Keratinocyte (primary cell): Measurements from ENCODE around the gene VPS13D. TPM values are rescaled to one million over a fixed set of nuclear protein-coding genes. Genes with fewer than 3 reads are reported as not detected.

Experiments used
- DNase-seq: peaks from one replicate; pipeline ENCODE4 v3.0.0-alpha.2; 2011; ENCODE audit warnings: low read depth, missing footprints, low spot score
- FAIRE-seq: peaks from 2 replicates; lab custom pipeline; 2011; peaks lifted over from hg19 to GRCh38; lab: Jason Lieb, UNC
- H2AFZ ChIP-seq: 2 replicates; pipeline ENCODE4 v1.6.0; 2012; ENCODE audit warnings: low read length, control low read depth, inconsistent platforms; ENCODE audit not compliant: control insufficient read depth
- H3K27ac ChIP-seq: 2 replicates; pipeline ENCODE4 v1.5.1; 2011; ENCODE audit warnings: low read length; ENCODE audit not compliant: control insufficient read depth, insufficient read depth
- H3K27me3 ChIP-seq: 3 replicates; pipeline ENCODE4 v1.6.0; 2011; ENCODE audit warnings: low read length; ENCODE audit not compliant: control insufficient read depth, insufficient read depth; ENCODE audit errors: extremely low read depth
- H3K36me3 ChIP-seq, 2 experiments: 2 replicates in 1 of 2; 3 replicates in 1 of 2; pipeline ENCODE4 v1.5.1; 2011; ENCODE audit warnings: low read length in 2 of 2, mild to moderate bottlenecking in 1 of 2; ENCODE audit not compliant: control insufficient read depth in 2 of 2, insufficient read depth in 2 of 2; ENCODE audit errors: extremely low read depth in 1 of 2
- H3K4me1 ChIP-seq: 3 replicates; pipeline ENCODE4 v1.5.1; 2011; ENCODE audit warnings: low read length; ENCODE audit not compliant: control insufficient read depth, insufficient read depth; ENCODE audit errors: extremely low read depth
- H3K4me2 ChIP-seq: 3 replicates; pipeline ENCODE4 v1.6.0; 2011; ENCODE audit warnings: low read depth, low read length; ENCODE audit not compliant: control insufficient read depth, insufficient read depth; ENCODE audit errors: extremely low read depth
- H3K4me3 ChIP-seq, 3 experiments: fragments of 200-600 bp in 1 of 3; sonication (generic) in 1 of 3; 2 replicates in 2 of 3; 3 replicates in 1 of 3; pipeline ENCODE4 v1.5.1; 2011 to 2016; ENCODE audit warnings: low read length in 3 of 3, mild to moderate bottlenecking in 3 of 3, control low read depth in 2 of 3, inconsistent platforms in 1 of 3, low read depth in 1 of 3, mixed read lengths in 1 of 3, mixed run types in 1 of 3, moderate library complexity in 1 of 3; ENCODE audit not compliant: control insufficient read depth in 2 of 3, insufficient read depth in 2 of 3; ENCODE audit errors: extremely low read depth in 1 of 3
- H3K79me2 ChIP-seq: 2 replicates; pipeline ENCODE4 v1.6.0; 2012; ENCODE audit warnings: low read length; ENCODE audit not compliant: control insufficient read depth, insufficient read depth
- H3K9ac ChIP-seq: 3 replicates; pipeline ENCODE4 v1.6.0; 2011; ENCODE audit warnings: low read length; ENCODE audit not compliant: control insufficient read depth, insufficient read depth; ENCODE audit errors: extremely low read depth
- H3K9me1 ChIP-seq: 3 replicates; pipeline ENCODE4 v1.6.0; 2011; ENCODE audit warnings: low read length; ENCODE audit not compliant: control insufficient read depth, insufficient read depth; ENCODE audit errors: extremely low read depth
- H3K9me3 ChIP-seq: 2 replicates; pipeline ENCODE4 v1.5.1; 2012; ENCODE audit warnings: low read depth, low read length; ENCODE audit not compliant: control insufficient read depth
- H4K20me1 ChIP-seq: 3 replicates; pipeline ENCODE4 v1.6.0; 2011; ENCODE audit warnings: low read length; ENCODE audit not compliant: control insufficient read depth, insufficient read depth; ENCODE audit errors: extremely low read depth
- CTCF ChIP-seq, 3 experiments: IDR thresholded peaks in 1 of 3; conservative IDR thresholded peaks in 1 of 3; optimal IDR thresholded peaks in 1 of 3; 2 replicates in 2 of 3; 3 replicates in 1 of 3; pipeline versions ENCODE3 to v1.5.1; 2011; ENCODE audit warnings: low read length in 3 of 3, mild to moderate bottlenecking in 3 of 3, moderate library complexity in 2 of 3, control low read depth in 1 of 3, inconsistent platforms in 1 of 3; ENCODE audit not compliant: insufficient read depth in 2 of 3; ENCODE audit errors: extremely low read depth in 1 of 3
- EZH2 ChIP-seq: IDR thresholded peaks from one replicate; pipeline ENCODE4 v1.6.1; 2012; ENCODE audit warnings: inconsistent platforms, mild to moderate bottlenecking, low read length, moderate library complexity
- dilution Hi-C: fragments of 300-500 bp; cut with MboI; formaldehyde crosslinking; loops from one replicate; pipeline ENCODE4 v1.7.0; 2020; ENCODE audit warnings: low sequenced_read_pairs; ENCODE audit not compliant: extremely low pct_ligation_motif_present
- polyA plus RNA-seq, 5 experiments: library from polyadenylated mRNA; depleted of rRNA in 3 of 5; stranded (reverse) in 3 of 5; stranded (forward) in 1 of 5; unstranded in 1 of 5; fragments of >200 nt; gene quantifications; 1 replicate in 1 of 5; 2 replicates in 3 of 5; 3 replicates in 1 of 5; pipeline versions ENCODE4 v1.2.1 to v1.2.3, GENCODE V29; 2011 to 2012; ENCODE audit warnings: missing spikeins in 2 of 5, low read depth in 1 of 5, low replicate concordance in 1 of 5

VPS13D gene
- polyA plus RNA-seq, 1 donor (not counting 4 experiments of a cell fraction or from before 2014, with no cell fraction given), result 19.0 TPM

- Histone ChIP-seq H3K4me1 (no peaks in the 10 kb centered on the region), H3K4me3 (no peak overlapping the region), H4K20me1 (no peaks in the 10 kb centered on the region), H3K79me2 (no peaks in the 10 kb centered on the region), H3K9me1 (no peaks in the 10 kb centered on the region), H3K27me3 (no peaks in the 10 kb centered on the region), H3K27ac (no peak overlapping the region), H2AFZ (no peak overlapping the region), H3K9ac (no peak overlapping the region), H3K36me3 (peaks cover 16 to 31% of the 10 kb centered on the region in 2 experiments), H3K4me2 (no peak overlapping the region), H3K9me3 (no peaks in the 10 kb centered on the region)
- FAIRE-seq (no peak), DNase-seq (no peak)
- dilution Hi-C loops, result no loop called here
- TF ChIP-seq CTCF (optimal IDR thresholded peaks at IDR 0.05 in 1 of 3, IDR thresholded peaks at IDR 0.05 in 1 of 3, conservative IDR thresholded peaks at IDR 0.05 in 1 of 3; ENCODE audit: extremely low read depth in 1 of 3, insufficient read depth in 2 of 3, low read length in 3 of 3), result no peak
- TF ChIP-seq EZH2, result no peak
Observed at GRCh38 chr1:12358499-12358898, 128.7 kb downstream of the VPS13D start.

- H3K4me2 ChIP-seq, result no peak overlapping the region
- H3K36me3 ChIP-seq, result peaks cover 19 to 29% of the 10 kb centered on the region in 2 experiments
- no peak for TF ChIP-seq CTCF (optimal IDR thresholded peaks at IDR 0.05 in 1 of 3, IDR thresholded peaks at IDR 0.05 in 1 of 3, conservative IDR thresholded peaks at IDR 0.05 in 1 of 3; ENCODE audit: extremely low read depth in 1 of 3, insufficient read depth in 2 of 3, low read length in 3 of 3)
- TF ChIP-seq EZH2, result no peak
- no peaks in the 10 kb centered on the region for H3K27me3 ChIP-seq
- H3K4me1 ChIP-seq, result no peaks in the 10 kb centered on the region
- H3K27ac ChIP-seq, result no peak overlapping the region
- H3K9me3 ChIP-seq, result no peaks in the 10 kb centered on the region
- no peak overlapping the region for H3K9ac ChIP-seq
- H4K20me1 ChIP-seq, result no peaks in the 10 kb centered on the region
- DNase-seq (no peak), FAIRE-seq (no peak)
- no peaks in the 10 kb centered on the region for H3K9me1 ChIP-seq
- no peaks in the 10 kb centered on the region for H3K79me2 ChIP-seq
- no peak overlapping the region for H2AFZ ChIP-seq
- H3K4me3 ChIP-seq, result no peak overlapping the region
- dilution Hi-C loops, result no loop called here
Observed at GRCh38 chr1:12359359-12360133, 129.7 kb downstream of the VPS13D start.
